CD8-positive, alpha-beta memory T cell (primary cell): Measurements from ENCODE around the gene LCE5A. TPM values are rescaled to one million over a fixed set of nuclear protein-coding genes. Genes with fewer than 3 reads are reported as not detected.
"Not testable (repeated sequence)": the region's sequence is repeated elsewhere in the genome, so short reads cannot be mapped to it uniquely, and the experiment has no call there.

Source experiments
- CTCF ChIA-PET: fragments of 350-600 bp; sonication (Branson Sonifier 250); formaldehyde crosslinking; loops from one replicate; lab custom pipeline; 2021; ENCODE audit warnings: antibody characterized with exemption; lab: Charles Lee
- POLR2A ChIA-PET: fragments of 350-600 bp; sonication (Branson Sonifier 250); formaldehyde crosslinking; loops from one replicate; lab custom pipeline; 2021; ENCODE audit warnings: antibody characterized with exemption; lab: Charles Lee
- DNase-seq, 5 donors: peaks; one replicate each; pipeline versions ENCODE4 v3.0.0 to v3.0.0-alpha.2; 2020 to 2022; ENCODE audit warnings: mixed read lengths in 1 of 5
- H3K27ac ChIP-seq: one replicate; pipeline ENCODE4 v1.7.0; 2013; ENCODE audit warnings: low read depth, mild to moderate bottlenecking, low read length, moderate library complexity
- H3K27me3 ChIP-seq: 2 replicates; pipeline ENCODE4 v1.7.0; 2013; ENCODE audit warnings: low read length, mild to moderate bottlenecking; ENCODE audit not compliant: insufficient read depth, poor library complexity, severe bottlenecking
- H3K36me3 ChIP-seq: 2 replicates; pipeline ENCODE4 v1.7.0; 2013; ENCODE audit warnings: mild to moderate bottlenecking, low read length, moderate library complexity; ENCODE audit not compliant: insufficient read depth
- H3K4me1 ChIP-seq: 2 replicates; pipeline ENCODE4 v1.7.0; 2013; ENCODE audit warnings: mild to moderate bottlenecking, low read length, moderate library complexity; ENCODE audit not compliant: insufficient read depth
- H3K4me3 ChIP-seq: 2 replicates; pipeline ENCODE4 v1.7.0; 2013; ENCODE audit warnings: mild to moderate bottlenecking, low read length
- H3K9me3 ChIP-seq: 2 replicates; pipeline ENCODE4 v1.7.0; 2013; ENCODE audit warnings: mild to moderate bottlenecking, low read length
- H3K27ac Mint-ChIP-seq, 8 donors: one replicate each; pipeline ENCODE4 v1.8.0; 2020 to 2021; ENCODE audit warnings: mixed read lengths in 8 of 8, mild to moderate bottlenecking in 6 of 8, inconsistent platforms in 3 of 8, moderate library complexity in 3 of 8
- H3K27me3 Mint-ChIP-seq, 2 donors: one replicate each; pipeline ENCODE4 v1.8.0; 2020 to 2021; ENCODE audit warnings: mixed read lengths in 2 of 2, mild to moderate bottlenecking in 1 of 2, moderate library complexity in 1 of 2
- H3K36me3 Mint-ChIP-seq, 3 donors: one replicate each; pipeline ENCODE4 v1.8.0; 2020 to 2021; ENCODE audit warnings: mixed read lengths in 3 of 3, inconsistent platforms in 1 of 3, mild to moderate bottlenecking in 1 of 3
- H3K4me1 Mint-ChIP-seq, 3 donors: one replicate each; pipeline ENCODE4 v1.8.0; 2020 to 2021; ENCODE audit warnings: mixed read lengths in 3 of 3, inconsistent platforms in 1 of 3, mild to moderate bottlenecking in 1 of 3
- H3K4me3 Mint-ChIP-seq, 7 donors: one replicate each; pipeline ENCODE4 v1.8.0; 2020 to 2021; ENCODE audit warnings: mixed read lengths in 7 of 7, mild to moderate bottlenecking in 6 of 7, moderate library complexity in 4 of 7, inconsistent platforms in 2 of 7
- H3K9me3 Mint-ChIP-seq, 5 donors: one replicate each; pipeline ENCODE4 v1.8.0; 2020 to 2022; ENCODE audit warnings: mixed read lengths in 5 of 5, mild to moderate bottlenecking in 3 of 5, moderate library complexity in 2 of 5, inconsistent platforms in 1 of 5
- polyA plus RNA-seq: library from polyadenylated mRNA; unstranded; fragments of 300-500 nt; fragmentation: Illumina TruSeq; gene quantifications from one replicate; pipeline ENCODE4 v1.2.3, GENCODE V29; 2021
- total RNA-seq, 2 experiments: library from RNA; stranded (reverse); gene quantifications; one replicate each; pipeline ENCODE4 v1.2.3, GENCODE V29; 2021

LCE5A gene
- total and polyA plus RNA-seq, 3 experiments from 2014 or later: not detected

GRCh38 chr1:152486400-152487006 is 24.1 kb upstream of the LCE5A start:
- Histone ChIP-seq H3K9me3 (no peaks in the 10 kb centered on the region), H3K27ac (no peak overlapping the region), H3K4me3 (no peak overlapping the region), H3K4me1 (no peaks in the 10 kb centered on the region), H3K27me3 (no peaks in the 10 kb centered on the region), H3K36me3 (no peaks in the 10 kb centered on the region)
- Mint-ChIP-seq H3K4me3 (no peak overlapping the region), H3K36me3 (no peaks in the 10 kb centered on the region), H3K27ac (no peak overlapping the region), H3K9me3 (peaks cover 0 to 5% (median 2%) of the 10 kb centered on the region in 5 donors), H3K27me3 (peaks cover 4 to 13% of the 10 kb centered on the region in 2 donors), H3K4me1 (peaks cover 0 to 5% (median 0%) of the 10 kb centered on the region in 3 donors)
- ChIA-PET POLR2A (no interaction called here), CTCF (no interaction called here)
- DNase-seq: no peak

- no peaks in the 10 kb centered on the region for H3K36me3 ChIP-seq
- no peaks in the 10 kb centered on the region for H3K9me3 ChIP-seq
- Mint-ChIP-seq H3K4me3 (no peak overlapping the region), H3K27me3 (peaks cover 4 to 13% of the 10 kb centered on the region in 2 donors), H3K9me3 (peaks cover 0 to 5% (median 2%) of the 10 kb centered on the region in 5 donors), H3K4me1 (peaks cover 0 to 5% (median 0%) of the 10 kb centered on the region in 3 donors), H3K27ac (no peak overlapping the region), H3K36me3 (no peaks in the 10 kb centered on the region)
- H3K27ac ChIP-seq: no peak overlapping the region
- no peak overlapping the region for H3K4me3 ChIP-seq
- ChIA-PET POLR2A (no interaction called here), CTCF (no interaction called here)
- H3K4me1 ChIP-seq: no peaks in the 10 kb centered on the region
- no peak for DNase-seq
- H3K27me3 ChIP-seq: no peaks in the 10 kb centered on the region
Measured at GRCh38 chr1:152487871-152488270, 22.7 kb upstream of the LCE5A start.

DNA sequence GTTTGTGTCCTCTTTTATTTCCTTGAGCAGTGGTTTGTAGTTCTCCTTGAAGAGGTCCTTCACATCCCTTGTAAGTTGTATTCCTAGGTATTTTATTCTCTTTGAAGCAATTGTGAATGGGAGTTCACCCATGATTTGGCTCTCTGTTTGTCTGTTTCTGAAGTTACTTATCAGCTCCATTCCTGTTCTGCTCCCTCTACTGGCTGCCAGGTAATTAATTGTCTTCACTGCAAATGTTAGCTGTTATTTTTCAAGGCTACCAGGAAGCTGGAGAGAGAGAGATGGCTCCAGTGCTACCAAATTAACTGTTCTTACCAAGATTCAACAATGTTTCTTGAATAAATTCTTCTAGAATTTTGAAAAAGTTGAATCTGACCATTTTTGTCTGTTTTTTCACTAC is 19.1 kb upstream of the LCE5A start:
- H3K4me3 ChIP-seq, H3K9me3 ChIP-seq, H3K27ac Mint-ChIP-seq, DNase-seq, H3K4me1 Mint-ChIP-seq, H3K4me3 Mint-ChIP-seq, H3K36me3 ChIP-seq, H3K4me1 ChIP-seq, H3K27me3 ChIP-seq, POLR2A ChIA-PET, H3K36me3 Mint-ChIP-seq, H3K9me3 Mint-ChIP-seq, H3K27ac ChIP-seq: not testable (repeated sequence)
- CTCF ChIA-PET: interaction anchor here (0.8 kb wide), 1 partner anchor 32 kb away, joined by 4 read pairs; no protein-coding TSS in a partner anchor
- H3K27me3 Mint-ChIP-seq: peaks cover 9 to 31% of the 10 kb centered on the region in 2 donors

GRCh38 chr1:152495066-152495675 is 15.4 kb upstream of the LCE5A start:
- Mint-ChIP-seq H3K27me3 (peaks cover 14 to 34% of the 10 kb centered on the region in 2 donors), H3K4me3 (no peak overlapping the region), H3K36me3 (no peaks in the 10 kb centered on the region), H3K27ac (no peak overlapping the region), H3K9me3 (no peaks in the 10 kb centered on the region), H3K4me1 (no peaks in the 10 kb centered on the region)
- POLR2A ChIA-PET: no interaction called here
- no peak overlapping the region for H3K4me3 ChIP-seq
- no peaks in the 10 kb centered on the region for H3K4me1 ChIP-seq
- no peaks in the 10 kb centered on the region for H3K27me3 ChIP-seq
- H3K27ac ChIP-seq: no peak overlapping the region
- no peaks in the 10 kb centered on the region for H3K9me3 ChIP-seq
- no peak for DNase-seq
- H3K36me3 ChIP-seq: no peaks in the 10 kb centered on the region
- CTCF ChIA-PET: no interaction called here

DNA sequence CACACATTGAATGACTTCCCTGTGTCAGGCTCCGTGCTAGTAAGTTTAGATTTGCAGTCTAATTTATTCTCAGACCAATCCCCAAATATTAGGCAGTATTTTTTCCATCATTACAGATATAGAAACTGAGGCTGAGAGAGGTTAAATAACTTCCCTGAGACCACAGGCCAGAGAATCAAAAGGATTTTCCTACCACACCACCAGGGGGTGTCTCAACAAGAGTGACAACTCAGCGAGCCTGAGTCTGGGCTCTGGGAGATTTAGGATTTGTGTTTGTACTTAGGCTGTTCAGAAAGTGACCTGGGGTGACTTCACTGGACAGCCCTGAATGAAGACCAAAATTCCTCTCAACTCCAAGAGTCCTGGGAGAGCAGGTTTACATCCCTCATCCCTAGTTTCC is 13.3 kb upstream of the LCE5A start:
- CTCF ChIA-PET: no interaction called here
- H3K4me1 ChIP-seq: no peaks in the 10 kb centered on the region
- H3K36me3 ChIP-seq: no peaks in the 10 kb centered on the region
- H3K27me3 ChIP-seq: no peaks in the 10 kb centered on the region
- no peak overlapping the region for H3K4me3 ChIP-seq
- POLR2A ChIA-PET: no interaction called here
- Mint-ChIP-seq H3K27me3 (peaks cover 20 to 34% of the 10 kb centered on the region in 2 donors), H3K27ac (no peak overlapping the region), H3K36me3 (no peaks in the 10 kb centered on the region), H3K9me3 (no peaks in the 10 kb centered on the region), H3K4me1 (no peaks in the 10 kb centered on the region), H3K4me3 (no peak overlapping the region)
- H3K9me3 ChIP-seq: no peaks in the 10 kb centered on the region
- H3K27ac ChIP-seq: no peak overlapping the region
- DNase-seq: no peak

- Mint-ChIP-seq H3K36me3 (no peaks in the 10 kb centered on the region), H3K9me3 (no peaks in the 10 kb centered on the region), H3K27me3 (peaks cover 19 to 27% of the 10 kb centered on the region in 2 donors), H3K4me1 (no peaks in the 10 kb centered on the region), H3K4me3 (no peak overlapping the region), H3K27ac (no peak overlapping the region)
- ChIA-PET CTCF (no interaction called here), POLR2A (no interaction called here)
- DNase-seq: no peak
- Histone ChIP-seq H3K27ac (no peak overlapping the region), H3K27me3 (peaks cover 3% of the 10 kb centered on the region), H3K4me1 (no peaks in the 10 kb centered on the region), H3K4me3 (no peak overlapping the region), H3K36me3 (no peaks in the 10 kb centered on the region), H3K9me3 (no peaks in the 10 kb centered on the region)
Measured at GRCh38 chr1:152501704-152502103, 8.9 kb upstream of the LCE5A start.

DNA sequence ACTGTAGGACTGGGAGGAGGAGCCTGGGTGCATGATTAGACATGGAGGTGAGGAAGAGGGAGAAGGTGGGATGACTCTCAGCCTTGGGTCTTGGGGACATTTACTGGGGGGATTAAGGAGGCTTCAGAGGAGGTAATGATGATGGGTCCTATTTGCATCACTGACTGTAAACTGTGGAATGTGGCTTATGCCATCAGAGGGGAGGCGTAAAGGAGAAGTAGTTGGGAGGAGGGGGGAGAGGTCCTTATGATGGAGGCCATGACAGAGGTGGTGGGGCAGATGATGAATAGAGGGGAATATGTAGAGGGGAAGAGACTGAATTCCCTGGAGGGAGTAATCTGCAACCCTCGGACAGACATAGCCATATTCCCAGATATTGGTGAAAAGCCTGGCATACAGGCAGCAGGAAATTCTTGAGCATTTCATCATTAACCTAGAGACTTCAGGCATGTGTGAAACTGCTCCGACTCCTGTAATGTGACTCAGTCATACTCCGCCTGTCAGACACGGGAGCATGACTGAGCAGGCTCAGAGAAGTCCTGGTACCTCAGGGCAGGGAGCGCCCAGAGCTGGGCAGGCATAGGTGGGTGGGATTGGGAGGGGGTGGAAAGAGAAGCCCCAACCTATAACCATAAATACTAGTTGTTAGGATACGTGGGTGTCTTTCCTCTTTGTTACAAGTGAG is 8.0 kb upstream of the LCE5A start:
- Mint-ChIP-seq H3K9me3 (no peaks in the 10 kb centered on the region), H3K27ac (peak overlapping the region in 1 of 8 donors; percentile 32), H3K4me1 (no peaks in the 10 kb centered on the region), H3K36me3 (no peaks in the 10 kb centered on the region), H3K27me3 (peaks cover 14 to 28% of the 10 kb centered on the region in 2 donors), H3K4me3 (no peak overlapping the region)
- Histone ChIP-seq H3K4me3 (no peak overlapping the region), H3K9me3 (no peaks in the 10 kb centered on the region), H3K36me3 (no peaks in the 10 kb centered on the region), H3K27me3 (peaks cover 3% of the 10 kb centered on the region), H3K4me1 (no peaks in the 10 kb centered on the region), H3K27ac (no peak overlapping the region)
- DNase-seq: no peak
- POLR2A ChIA-PET: no interaction called here
- CTCF ChIA-PET: interaction anchor here (1.2 kb wide), 1 partner anchor 10 kb away, joined by 3 read pairs; no protein-coding TSS in a partner anchor

DNA sequence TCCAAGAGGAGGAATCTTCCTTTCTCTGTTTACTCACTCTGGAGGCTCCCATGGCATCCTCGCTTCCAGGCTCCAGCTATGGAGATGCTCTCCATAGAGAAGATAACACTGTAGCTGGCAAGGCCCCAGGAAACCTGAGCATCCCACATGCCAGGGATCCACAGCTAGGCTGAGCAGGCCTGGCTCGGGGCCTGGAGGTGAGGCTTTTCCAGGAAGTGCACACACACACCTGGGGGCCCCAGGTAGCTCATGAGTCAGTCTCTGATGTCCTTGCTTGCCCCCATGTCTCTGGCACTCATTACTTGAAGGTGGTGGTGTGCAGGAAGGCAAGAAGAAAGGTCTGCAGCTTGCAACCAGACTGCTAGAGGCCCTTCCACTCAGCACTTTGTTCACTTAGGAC is 5.5 kb upstream of the LCE5A start:
- CTCF ChIA-PET: no interaction called here
- DNase-seq: no peak
- Histone ChIP-seq H3K27ac (no peak overlapping the region), H3K4me3 (no peak overlapping the region), H3K4me1 (no peaks in the 10 kb centered on the region), H3K27me3 (peaks cover 3% of the 10 kb centered on the region), H3K9me3 (no peaks in the 10 kb centered on the region), H3K36me3 (no peaks in the 10 kb centered on the region)
- no peak overlapping the region for H3K4me3 Mint-ChIP-seq
- no peaks in the 10 kb centered on the region for H3K36me3 Mint-ChIP-seq
- peak overlapping the region in 1 of 8 donors; percentile 66 for H3K27ac Mint-ChIP-seq
- POLR2A ChIA-PET: no interaction called here
- H3K4me1 Mint-ChIP-seq: no peaks in the 10 kb centered on the region
- H3K9me3 Mint-ChIP-seq: no peaks in the 10 kb centered on the region
- H3K27me3 Mint-ChIP-seq: peaks cover 16 to 35% of the 10 kb centered on the region in 2 donors
